H1 (cell line): Measurements from ENCODE around the gene DACT3. TPM values are rescaled to one million over a fixed set of nuclear protein-coding genes. Genes with fewer than 3 reads are reported as not detected.

Experiments
- JUND ChIP-seq: IDR thresholded peaks from 2 replicates; pipeline ENCODE4 v1.6.1; 2011; ENCODE audit warnings: mild to moderate bottlenecking, improper control_type of control experiment, low read length
- RNF2 ChIP-seq: fragments of 200-900, 300-1000 bp; sonication (generic); IDR thresholded peaks from 2 replicates; pipeline ENCODE4 v1.7.1; 2016; ENCODE audit warnings: borderline replicate concordance, low read depth, mild to moderate bottlenecking, antibody characterized with exemption, low read length; ENCODE audit not compliant: poor library complexity, severe bottlenecking; ENCODE audit errors: missing control alignments
- polyA plus RNA-seq, 7 experiments: library from polyadenylated mRNA; depleted of rRNA in 3 of 7; stranded (reverse) in 5 of 7; unstranded in 2 of 7; fragments of >200 nt in 5 of 7; fragments of 200-250 nt in 2 of 7; gene quantifications; 1 replicate in 5 of 7; 2 replicates in 1 of 7; 4 replicates in 1 of 7; pipeline versions ENCODE4 v1.2.1 to v1.2.3, GENCODE V29; 2011 to 2013; ENCODE audit warnings: missing spikeins in 2 of 7, mixed read lengths in 2 of 7
- total RNA-seq: library from RNA; stranded (reverse); fragmentation: NEBNext Ultra II Directional; extraction: Animal tissue kit (Norgen Biotek cat#: 25700); gene quantifications from 2 replicates; pipeline ENCODE4 v1.2.1, GENCODE V29; 2021

DACT3 gene
- total and polyA plus RNA-seq, 2 of the 8 experiments (the other 6 are each of a cell fraction or from before 2014, with no cell fraction given), result 1.8 to 2.0 TPM

GRCh38 chr19:46605356-46605821 is 55.6 kb downstream of the DACT3 start (continued):
- TF ChIP-seq RNF2 (no peak), JUND (no peak)
